Stomach (tissue), 4 donors: ENCODE measurements around the gene PGA3.
"Not testable (repeated sequence)": the region's sequence is repeated elsewhere in the genome, so short reads cannot be mapped to it uniquely, and the experiment has no call there.

ENCODE experiments used
- POLR2AphosphoS5 ChIP-seq, 3 donors: sonication (generic); formaldehyde crosslinking; IDR thresholded peaks; one replicate each; pipeline ENCODE4 v1.6.1; 2016; ENCODE audit warnings: antibody characterized with exemption in 3 of 3
- TF ChIP-seq, protein P1 (sequence below), 7 experiments: fragments of 450-650 bp in 4 of 7; fragments of 200-600 bp in 3 of 7; sonication (generic) in 3 of 7; IDR thresholded peaks; one replicate each; pipeline ENCODE4 v1.5.1; 2016 to 2019; ENCODE audit warnings: antibody characterized with exemption in 7 of 7, control low read depth in 2 of 7, mild to moderate bottlenecking in 1 of 7

DNA sequence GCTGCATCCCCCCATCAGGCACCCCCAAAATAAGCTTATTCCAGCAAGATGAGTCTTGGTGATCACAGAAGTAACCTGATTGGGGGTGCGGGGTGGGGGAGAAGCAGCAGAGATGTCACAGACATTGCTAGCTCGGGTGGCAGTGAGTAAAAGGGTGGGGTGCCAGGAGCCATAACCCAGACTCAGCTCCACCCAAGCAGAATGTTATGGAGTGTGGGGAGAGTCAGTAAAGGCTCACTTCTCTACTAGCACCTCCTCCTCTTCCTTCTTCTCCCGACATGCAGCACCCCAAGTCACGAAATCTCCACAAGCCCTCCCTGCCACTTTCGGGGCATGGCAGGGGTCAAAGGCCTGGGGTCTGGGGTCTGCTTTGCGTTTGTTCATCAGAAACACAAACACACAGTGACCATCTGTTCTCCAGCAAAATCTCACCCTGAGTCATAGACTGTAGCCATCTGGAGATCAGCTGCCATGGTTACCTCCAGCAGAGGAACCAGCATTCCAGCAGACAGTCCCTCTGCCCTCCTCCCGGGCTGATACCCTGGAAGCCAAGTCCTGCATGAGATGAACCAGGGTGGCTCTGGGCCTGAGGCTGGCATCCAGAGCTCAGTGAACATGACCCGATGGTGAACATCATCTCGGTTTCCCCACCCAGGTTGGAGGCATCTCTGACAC, 4.5 kb downstream of the PGA3 start:
- TF ChIP-seq, protein P1, sequence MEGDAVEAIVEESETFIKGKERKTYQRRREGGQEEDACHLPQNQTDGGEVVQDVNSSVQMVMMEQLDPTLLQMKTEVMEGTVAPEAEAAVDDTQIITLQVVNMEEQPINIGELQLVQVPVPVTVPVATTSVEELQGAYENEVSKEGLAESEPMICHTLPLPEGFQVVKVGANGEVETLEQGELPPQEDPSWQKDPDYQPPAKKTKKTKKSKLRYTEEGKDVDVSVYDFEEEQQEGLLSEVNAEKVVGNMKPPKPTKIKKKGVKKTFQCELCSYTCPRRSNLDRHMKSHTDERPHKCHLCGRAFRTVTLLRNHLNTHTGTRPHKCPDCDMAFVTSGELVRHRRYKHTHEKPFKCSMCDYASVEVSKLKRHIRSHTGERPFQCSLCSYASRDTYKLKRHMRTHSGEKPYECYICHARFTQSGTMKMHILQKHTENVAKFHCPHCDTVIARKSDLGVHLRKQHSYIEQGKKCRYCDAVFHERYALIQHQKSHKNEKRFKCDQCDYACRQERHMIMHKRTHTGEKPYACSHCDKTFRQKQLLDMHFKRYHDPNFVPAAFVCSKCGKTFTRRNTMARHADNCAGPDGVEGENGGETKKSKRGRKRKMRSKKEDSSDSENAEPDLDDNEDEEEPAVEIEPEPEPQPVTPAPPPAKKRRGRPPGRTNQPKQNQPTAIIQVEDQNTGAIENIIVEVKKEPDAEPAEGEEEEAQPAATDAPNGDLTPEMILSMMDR (IDR thresholded peaks at IDR 0.05) = not testable (repeated sequence)
- not testable (repeated sequence) for TF ChIP-seq POLR2AphosphoS5 (IDR thresholded peaks at IDR 0.05)
